Karpas-422 (cell line): ENCODE data around the gene MT1B. TPM values are rescaled to one million over a fixed set of nuclear protein-coding genes. Genes with fewer than 3 reads are reported as not detected.

ENCODE experiments used
- DNase-seq: peaks from one replicate; pipeline ENCODE4 v3.0.0-alpha.2; 2015
- H2AFZ ChIP-seq: fragments of 200-600 bp; sonication (generic); 2 replicates; pipeline ENCODE4 v1.6.1; 2014; ENCODE audit warnings: antibody characterized with exemption, low read length, mixed read lengths
- H3K27ac ChIP-seq: fragments of 200-600 bp; sonication (generic); 2 replicates; pipeline ENCODE4 v1.5.1; 2014; ENCODE audit warnings: mild to moderate bottlenecking, low read length, moderate library complexity
- H3K27me3 ChIP-seq: fragments of 200-600 bp; sonication (generic); 2 replicates; pipeline ENCODE4 v1.6.1; 2014; ENCODE audit warnings: low read length, mixed read lengths
- H3K36me3 ChIP-seq: fragments of 200-600 bp; sonication (generic); 2 replicates; pipeline ENCODE4 v1.6.1; 2014; ENCODE audit warnings: low read length, mixed read lengths; ENCODE audit not compliant: insufficient read depth
- H3K4me1 ChIP-seq: fragments of 200-600 bp; sonication (generic); 2 replicates; pipeline ENCODE4 v1.6.1; 2014; ENCODE audit warnings: mild to moderate bottlenecking, low read length, mixed read lengths
- H3K4me2 ChIP-seq: fragments of 200-600 bp; sonication (generic); 2 replicates; pipeline ENCODE4 v1.6.1; 2014; ENCODE audit warnings: low read length, low read depth, mild to moderate bottlenecking; ENCODE audit not compliant: poor library complexity, severe bottlenecking
- H3K4me3 ChIP-seq: fragments of 200-600 bp; sonication (generic); 2 replicates; pipeline ENCODE4 v1.5.1; 2014; ENCODE audit warnings: mild to moderate bottlenecking, antibody characterized with exemption, low read length, mixed read lengths
- H3K79me2 ChIP-seq: fragments of 200-600 bp; sonication (generic); 2 replicates; pipeline ENCODE4 v1.6.1; 2014; ENCODE audit warnings: mild to moderate bottlenecking, low read length, mixed read lengths
- H3K9ac ChIP-seq: fragments of 200-600 bp; sonication (generic); 2 replicates; pipeline ENCODE4 v1.6.0; 2014; ENCODE audit warnings: low read length
- H3K9me2 ChIP-seq: fragments of 200-600 bp; sonication (generic), shearing (Covaris generic); replicated peaks from 2 replicates; pipeline ENCODE4 v1.6.0; 2014; ENCODE audit warnings: mild to moderate bottlenecking, low read length, moderate library complexity; ENCODE audit not compliant: insufficient read depth
- H3K9me3 ChIP-seq: fragments of 300-700, 200-600 bp; sonication (generic); 2 replicates; pipeline ENCODE4 v1.6.1; 2014; ENCODE audit warnings: low read length, mixed read lengths
- H4K20me1 ChIP-seq: fragments of 200-600 bp; sonication (generic); 2 replicates; pipeline ENCODE4 v1.6.1; 2014; ENCODE audit warnings: mild to moderate bottlenecking, antibody characterized with exemption, low read length, low read depth; ENCODE audit not compliant: insufficient read depth
- total RNA-seq: library from RNA; depleted of rRNA; stranded (reverse); fragments of >200 nt; shearing (Covaris generic); gene quantifications from 2 replicates; pipeline ENCODE4 v1.2.3, GENCODE V29; 2014; ENCODE audit warnings: low replicate concordance

MT1B gene
- total RNA-seq, 1 experiment from 2014 or later: 2.7 TPM

DNA sequence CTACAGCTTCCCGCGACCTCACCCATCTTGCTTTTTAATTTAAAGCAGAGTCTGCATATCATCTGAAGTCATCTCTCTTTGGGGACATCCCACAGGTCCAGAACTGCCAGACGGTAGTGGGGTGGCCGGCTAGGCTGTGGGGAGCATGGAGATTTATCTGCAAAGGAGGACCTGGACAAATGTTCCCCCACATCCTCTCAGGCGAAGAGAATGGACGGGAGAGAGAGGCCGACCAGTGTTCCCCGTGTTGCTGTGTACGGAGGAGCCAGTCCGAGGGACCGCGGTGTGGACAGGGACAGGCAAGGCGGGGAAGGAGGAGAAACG is 19.9 kb upstream of the MT1B start:
- Histone ChIP-seq H3K27ac (no peak overlapping the region), H3K79me2 (no peaks in the 10 kb centered on the region), H3K36me3 (no peaks in the 10 kb centered on the region), H2AFZ (no peak overlapping the region), H3K9me3 (no peaks in the 10 kb centered on the region), H3K9ac (no peak overlapping the region), H4K20me1 (no peaks in the 10 kb centered on the region), H3K9me2 (no peaks in the 10 kb centered on the region), H3K4me2 (no peak overlapping the region), H3K4me1 (peaks cover 18% of the 10 kb centered on the region), H3K27me3 (no peaks in the 10 kb centered on the region), H3K4me3 (no peak overlapping the region)
- no peak for DNase-seq

DNA sequence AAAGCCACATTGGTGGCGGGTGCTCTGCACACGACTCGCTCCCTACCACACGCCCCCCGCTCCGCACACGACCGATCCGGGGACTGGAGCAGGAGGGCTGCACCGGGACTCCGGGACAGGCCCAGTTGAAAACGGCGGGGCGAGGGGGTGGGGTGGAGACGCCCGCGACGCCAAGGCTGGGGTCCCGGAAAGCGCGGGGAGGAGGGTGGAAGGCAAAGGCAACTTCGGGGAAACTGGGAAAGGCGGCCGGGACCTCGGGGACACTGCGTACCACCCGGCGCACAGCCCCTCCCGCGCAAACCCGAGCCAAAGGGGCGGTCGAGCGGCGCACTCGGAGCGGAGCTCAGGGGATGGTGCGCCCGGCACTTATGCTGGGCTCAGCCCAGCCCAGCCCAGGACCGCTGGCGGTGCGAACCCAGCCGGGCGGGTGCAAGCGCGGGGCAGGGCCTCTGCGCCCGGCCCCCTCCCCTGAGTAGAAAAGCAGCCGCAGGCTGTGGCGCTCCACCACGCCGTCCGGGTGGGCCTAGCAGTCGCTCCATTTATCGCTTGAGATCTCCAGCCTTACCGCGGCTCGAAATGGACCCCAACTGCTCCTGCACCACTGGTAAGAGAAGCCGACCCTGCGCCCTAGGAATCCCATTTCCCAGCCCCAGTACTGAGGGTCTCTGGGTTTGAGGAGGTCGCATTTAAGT is 19.4 kb upstream of the MT1B start, which contains the start of gene MT1M:
MT1M (plus strand) TSS at position 504 of the 692 bp plus-strand sequence; CDS start at position 577, 73 bp downstream.
- Histone ChIP-seq H4K20me1 (no peaks in the 10 kb centered on the region), H3K4me1 (peaks cover 18% of the 10 kb centered on the region), H3K79me2 (no peaks in the 10 kb centered on the region), H3K4me2 (no peak within 1 kb of the TSS), H3K4me3 (no peak within 1 kb of the TSS), H3K9me3 (no peaks in the 10 kb centered on the region), H3K9me2 (no peaks in the 10 kb centered on the region), H3K9ac (no peak within 1 kb of the TSS), H3K27me3 (no peaks in the 10 kb centered on the region), H3K27ac (no peak within 1 kb of the TSS), H3K36me3 (no peaks in the 10 kb centered on the region), H2AFZ (no peak within 1 kb of the TSS)
- DNase-seq: no peak

- no peak overlapping the region for H3K9ac ChIP-seq
- peaks cover 18% of the 10 kb centered on the region for H3K4me1 ChIP-seq
- no peak overlapping the region for H3K4me2 ChIP-seq
- no peaks in the 10 kb centered on the region for H3K79me2 ChIP-seq
- no peaks in the 10 kb centered on the region for H3K36me3 ChIP-seq
- H3K27me3 ChIP-seq: no peaks in the 10 kb centered on the region
- H2AFZ ChIP-seq: no peak overlapping the region
- no peaks in the 10 kb centered on the region for H3K9me2 ChIP-seq
- H4K20me1 ChIP-seq: no peaks in the 10 kb centered on the region
- no peak overlapping the region for H3K27ac ChIP-seq
- no peaks in the 10 kb centered on the region for H3K9me3 ChIP-seq
- DNase-seq: no peak
- H3K4me3 ChIP-seq: no peak overlapping the region
These were observed 18.8 kb upstream of the MT1B start for GRCh38 chr16:56632848-56633365.

GRCh38 chr16:56633535-56633934 is 18.2 kb upstream of the MT1B start:
- Histone ChIP-seq H3K36me3 (no peaks in the 10 kb centered on the region), H3K9ac (no peak overlapping the region), H3K27me3 (no peaks in the 10 kb centered on the region), H2AFZ (no peak overlapping the region), H3K4me1 (peaks cover 18% of the 10 kb centered on the region), H4K20me1 (no peaks in the 10 kb centered on the region), H3K79me2 (no peaks in the 10 kb centered on the region), H3K4me2 (no peak overlapping the region), H3K9me2 (no peaks in the 10 kb centered on the region), H3K27ac (no peak overlapping the region), H3K4me3 (no peak overlapping the region), H3K9me3 (no peaks in the 10 kb centered on the region)
- DNase-seq: no peak

DNA sequence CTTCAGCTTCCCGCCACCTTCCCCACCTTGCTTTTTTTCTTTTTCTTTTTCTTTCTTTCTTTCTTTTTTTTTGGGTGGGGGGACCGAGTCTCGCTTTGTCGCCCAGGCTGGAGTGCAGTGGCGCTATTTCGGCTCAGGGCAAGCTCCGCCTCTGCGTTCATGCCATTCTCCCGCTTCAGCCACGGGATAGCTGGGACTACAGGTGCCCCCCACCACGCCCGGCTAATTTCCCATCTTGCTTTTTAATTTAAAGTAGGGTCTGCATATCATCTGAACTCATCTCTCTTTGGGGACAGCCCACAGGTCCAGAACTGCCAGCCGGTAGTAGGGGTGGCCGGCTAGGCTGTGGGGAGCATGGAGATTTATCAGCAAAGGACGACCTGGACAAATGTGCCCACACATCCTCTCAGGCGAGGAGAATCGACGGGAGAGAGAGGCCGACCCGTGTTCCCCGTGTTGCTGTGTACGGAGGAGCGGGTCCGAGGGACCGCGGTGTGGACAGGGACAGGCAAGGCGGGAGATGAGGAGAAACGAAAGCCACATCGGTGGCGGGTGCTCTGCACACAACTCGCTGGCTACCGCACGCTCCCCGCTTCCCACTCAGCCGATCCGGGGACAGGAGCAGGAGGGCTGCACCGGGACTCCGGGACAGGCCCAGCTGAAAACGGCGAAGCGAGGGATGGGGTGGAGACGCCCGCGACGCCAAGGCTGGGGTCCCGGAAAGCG is 16.8 kb upstream of the MT1B start:
- H3K4me3 ChIP-seq: no peak overlapping the region
- peaks cover 19% of the 10 kb centered on the region for H3K4me1 ChIP-seq
- H3K36me3 ChIP-seq: no peaks in the 10 kb centered on the region
- H3K27ac ChIP-seq: no peak overlapping the region
- H3K9me3 ChIP-seq: no peaks in the 10 kb centered on the region
- no peaks in the 10 kb centered on the region for H4K20me1 ChIP-seq
- no peaks in the 10 kb centered on the region for H3K9me2 ChIP-seq
- no peak overlapping the region for H3K4me2 ChIP-seq
- no peaks in the 10 kb centered on the region for H3K27me3 ChIP-seq
- no peak for DNase-seq
- no peak overlapping the region for H3K9ac ChIP-seq
- no peak overlapping the region for H2AFZ ChIP-seq
- no peaks in the 10 kb centered on the region for H3K79me2 ChIP-seq

- peaks cover 14% of the 10 kb centered on the region for H3K4me1 ChIP-seq
- no peak overlapping the region for H3K27ac ChIP-seq
- no peak overlapping the region for H3K4me2 ChIP-seq
- no peak for DNase-seq
- H3K27me3 ChIP-seq: no peaks in the 10 kb centered on the region
- no peaks in the 10 kb centered on the region for H3K9me3 ChIP-seq
- no peak overlapping the region for H2AFZ ChIP-seq
- H3K4me3 ChIP-seq: no peak overlapping the region
- H3K79me2 ChIP-seq: no peaks in the 10 kb centered on the region
- no peaks in the 10 kb centered on the region for H3K9me2 ChIP-seq
- no peaks in the 10 kb centered on the region for H3K36me3 ChIP-seq
- H3K9ac ChIP-seq: no peak overlapping the region
- no peaks in the 10 kb centered on the region for H4K20me1 ChIP-seq
These were observed 16.2 kb upstream of the MT1B start for GRCh38 chr16:56635441-56635967.

GRCh38 chr16:56636616-56637413 is 14.9 kb upstream of the MT1B start:
- H3K79me2 ChIP-seq: no peaks in the 10 kb centered on the region
- H3K4me2 ChIP-seq: no peak overlapping the region
- H2AFZ ChIP-seq: no peak overlapping the region
- H3K27ac ChIP-seq: no peak overlapping the region
- no peaks in the 10 kb centered on the region for H3K9me3 ChIP-seq
- no peaks in the 10 kb centered on the region for H3K9me2 ChIP-seq
- no peaks in the 10 kb centered on the region for H3K27me3 ChIP-seq
- peaks cover 14% of the 10 kb centered on the region for H3K4me1 ChIP-seq
- H3K36me3 ChIP-seq: no peaks in the 10 kb centered on the region
- no peak for DNase-seq
- no peak overlapping the region for H3K4me3 ChIP-seq
- H4K20me1 ChIP-seq: no peaks in the 10 kb centered on the region
- H3K9ac ChIP-seq: no peak overlapping the region
